ENCODE data around the gene CHMP1A. TPM values are rescaled to one million over a fixed set of nuclear protein-coding genes. Genes with fewer than 3 reads are reported as not detected.
"Not testable (repeated sequence)": the region's sequence is repeated elsewhere in the genome, so short reads cannot be mapped to it uniquely, and the experiment has no call there.

The CHMP1A gene
- total RNA-seq, 6 experiments from 2014 or later = 85.6 to 93.1 (median 87.2) TPM

DNA sequence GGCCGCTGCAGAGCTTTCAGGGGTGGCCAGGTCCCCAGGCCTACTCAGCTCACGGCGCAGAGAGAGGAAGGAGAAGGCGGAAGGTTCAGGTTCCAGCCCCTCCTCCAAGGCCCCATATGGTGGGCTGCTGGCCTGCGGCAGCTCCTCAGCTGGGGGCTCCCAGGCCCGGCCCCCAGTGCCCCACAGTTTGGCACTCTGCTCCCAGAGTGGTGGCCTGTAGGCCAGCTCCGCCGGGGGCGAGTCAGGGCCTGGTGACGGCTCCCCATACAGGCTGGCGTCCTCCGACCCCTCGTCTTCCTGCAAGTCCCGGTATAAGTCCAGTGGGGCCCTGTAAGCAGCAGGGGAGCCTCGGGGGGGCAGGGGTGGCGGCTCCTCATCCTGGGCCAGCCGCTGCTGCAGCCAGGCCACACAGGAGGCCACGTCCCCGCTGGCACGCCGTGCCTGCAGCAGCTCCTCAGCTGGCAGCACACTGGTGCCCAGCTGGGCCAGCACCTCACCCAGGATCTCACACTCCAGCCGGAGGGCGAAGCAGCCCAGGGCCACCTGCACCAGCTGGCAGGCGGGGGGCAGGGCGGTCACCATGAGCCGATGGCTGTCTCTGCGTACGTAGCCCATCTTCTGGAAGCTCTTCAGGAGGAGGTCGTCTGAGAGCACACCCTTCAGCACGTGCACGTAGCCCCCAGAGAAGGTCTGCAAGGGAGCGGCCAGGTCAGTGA, 40.3 kb upstream of the CHMP1A start:
- Mint-ChIP-seq H3K9me3 (no peaks in the 10 kb centered on the region), H3K4me3 (no peak overlapping the region), H3K36me3 (ENCODE audit: low read depth) (no peaks in the 10 kb centered on the region; the same call in 1 of the 2 replicates), H3K27ac (no peak overlapping the region), H3K27me3 (ENCODE audit: insufficient read depth) (no peaks in the 10 kb centered on the region; the same call in none of the 2 replicates), H3K4me1 (ENCODE audit: low read depth) (peaks cover 6% of the 10 kb centered on the region; the same call in 1 of the 2 replicates)
- DNase-seq = no peak
- TF ChIP-seq CTCF (IDR thresholded peaks at IDR 0.05) = no peak

GRCh38 chr16:89697161-89697615, 39.7 kb upstream of the CHMP1A start:
- no peaks in the 10 kb centered on the region; the same call in 1 of the 2 replicates for H3K36me3 Mint-ChIP-seq (ENCODE audit: low read depth)
- no peaks in the 10 kb centered on the region; the same call in none of the 2 replicates for H3K27me3 Mint-ChIP-seq (ENCODE audit: insufficient read depth)
- no peaks in the 10 kb centered on the region for H3K9me3 Mint-ChIP-seq
- H3K27ac Mint-ChIP-seq = no peak overlapping the region
- TF ChIP-seq CTCF (IDR thresholded peaks at IDR 0.05) = no peak
- H3K4me3 Mint-ChIP-seq = no peak overlapping the region
- no peak for DNase-seq
- peaks cover 6% of the 10 kb centered on the region; the same call in 1 of the 2 replicates for H3K4me1 Mint-ChIP-seq (ENCODE audit: low read depth)

GRCh38 chr16:89696670-89697128, 39.2 kb upstream of the CHMP1A start:
- H3K4me3 Mint-ChIP-seq = no peak overlapping the region
- no peak for TF ChIP-seq CTCF (IDR thresholded peaks at IDR 0.05)
- no peaks in the 10 kb centered on the region for H3K9me3 Mint-ChIP-seq
- no peaks in the 10 kb centered on the region; the same call in none of the 2 replicates for H3K27me3 Mint-ChIP-seq (ENCODE audit: insufficient read depth)
- H3K36me3 Mint-ChIP-seq (ENCODE audit: low read depth) = no peaks in the 10 kb centered on the region; the same call in 1 of the 2 replicates
- H3K4me1 Mint-ChIP-seq (ENCODE audit: low read depth) = peaks cover 6% of the 10 kb centered on the region; the same call in 1 of the 2 replicates
- no peak for DNase-seq
- H3K27ac Mint-ChIP-seq = no peak overlapping the region

DNA sequence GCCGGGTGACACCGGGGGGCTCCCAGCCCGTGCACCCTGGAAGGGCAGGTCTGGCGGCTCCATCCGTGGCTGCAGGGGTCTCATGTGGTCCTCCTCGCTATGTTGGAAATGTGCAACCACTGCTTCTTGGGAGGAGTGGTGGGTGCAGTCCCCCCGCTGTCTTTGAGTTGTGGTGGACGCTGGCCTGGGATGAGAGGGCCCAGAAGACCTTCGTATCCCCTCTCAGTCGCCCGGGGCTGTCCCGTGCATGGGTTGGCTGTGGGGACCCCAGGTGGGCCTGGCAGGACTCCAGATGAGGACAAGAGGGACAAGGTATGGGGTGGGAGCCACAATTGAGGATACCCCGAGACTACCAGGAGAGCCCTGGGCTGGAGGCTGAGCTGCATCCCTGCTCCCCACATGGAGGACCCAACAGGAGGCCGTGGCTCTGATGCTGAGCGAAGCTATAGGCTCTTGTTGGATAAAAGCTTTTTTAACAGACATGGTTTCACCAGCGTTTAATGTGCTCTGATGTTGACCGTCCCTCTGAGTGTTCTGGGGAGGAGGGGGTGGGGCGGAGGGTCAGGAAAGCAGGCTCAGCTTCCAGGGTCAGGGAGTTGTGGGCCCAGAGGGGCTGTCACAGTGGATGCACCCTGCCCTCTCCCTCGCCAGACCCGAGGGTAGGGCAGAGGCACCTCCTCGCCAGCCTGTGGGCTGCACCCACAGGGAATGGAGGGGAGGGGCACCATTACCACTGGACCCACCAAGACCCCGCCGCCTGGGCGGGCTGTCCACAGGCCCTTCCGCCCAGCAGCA, 38.6 kb upstream of the CHMP1A start:
- Mint-ChIP-seq H3K36me3 (ENCODE audit: low read depth) (no peaks in the 10 kb centered on the region; the same call in 1 of the 2 replicates), H3K9me3 (no peaks in the 10 kb centered on the region), H3K4me1 (ENCODE audit: low read depth) (peaks cover 6% of the 10 kb centered on the region; the same call in 1 of the 2 replicates), H3K27me3 (ENCODE audit: insufficient read depth) (no peaks in the 10 kb centered on the region; the same call in none of the 2 replicates), H3K4me3 (no peak overlapping the region), H3K27ac (no peak overlapping the region)
- no peak for TF ChIP-seq CTCF (IDR thresholded peaks at IDR 0.05)
- DNase-seq = no peak

GRCh38 chr16:89695086-89695874, 37.8 kb upstream of the CHMP1A start:
- H3K9me3 Mint-ChIP-seq = no peaks in the 10 kb centered on the region
- no peak overlapping the region for H3K27ac Mint-ChIP-seq
- no peak for DNase-seq
- H3K4me3 Mint-ChIP-seq = no peak overlapping the region
- H3K27me3 Mint-ChIP-seq (ENCODE audit: insufficient read depth) = no peaks in the 10 kb centered on the region; the same call in none of the 2 replicates
- no peaks in the 10 kb centered on the region; the same call in 1 of the 2 replicates for H3K36me3 Mint-ChIP-seq (ENCODE audit: low read depth)
- H3K4me1 Mint-ChIP-seq (ENCODE audit: low read depth) = peaks cover 6% of the 10 kb centered on the region; the same call in 1 of the 2 replicates
- TF ChIP-seq CTCF (IDR thresholded peaks at IDR 0.05) = no peak

DNA sequence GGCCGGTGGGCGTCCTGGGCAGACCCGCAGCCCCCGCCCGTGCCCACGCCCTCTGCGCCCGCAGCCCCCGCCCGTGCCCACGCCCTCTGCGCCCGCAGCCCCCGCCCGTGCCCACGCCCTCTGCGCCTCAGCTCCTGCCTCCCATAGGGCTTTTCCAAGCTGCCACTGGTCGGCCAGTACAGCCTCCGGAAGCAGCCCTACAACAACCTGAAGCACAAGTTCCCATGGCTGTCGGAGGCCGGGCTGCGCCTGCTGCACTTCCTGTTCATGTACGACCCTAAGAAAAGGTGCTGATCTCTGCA, 37.2 kb upstream of the CHMP1A start:
- H3K36me3 Mint-ChIP-seq (ENCODE audit: low read depth); H3K4me1 Mint-ChIP-seq (ENCODE audit: low read depth); H3K27me3 Mint-ChIP-seq (ENCODE audit: insufficient read depth); H3K4me3 Mint-ChIP-seq; H3K27ac Mint-ChIP-seq; H3K9me3 Mint-ChIP-seq; DNase-seq: not testable (repeated sequence)
